ENCODE results near the gene GRAMD1A.
"Not testable (repeated sequence)": the region's sequence is repeated elsewhere in the genome, so short reads cannot be mapped to it uniquely, and the experiment has no call there.

DNA sequence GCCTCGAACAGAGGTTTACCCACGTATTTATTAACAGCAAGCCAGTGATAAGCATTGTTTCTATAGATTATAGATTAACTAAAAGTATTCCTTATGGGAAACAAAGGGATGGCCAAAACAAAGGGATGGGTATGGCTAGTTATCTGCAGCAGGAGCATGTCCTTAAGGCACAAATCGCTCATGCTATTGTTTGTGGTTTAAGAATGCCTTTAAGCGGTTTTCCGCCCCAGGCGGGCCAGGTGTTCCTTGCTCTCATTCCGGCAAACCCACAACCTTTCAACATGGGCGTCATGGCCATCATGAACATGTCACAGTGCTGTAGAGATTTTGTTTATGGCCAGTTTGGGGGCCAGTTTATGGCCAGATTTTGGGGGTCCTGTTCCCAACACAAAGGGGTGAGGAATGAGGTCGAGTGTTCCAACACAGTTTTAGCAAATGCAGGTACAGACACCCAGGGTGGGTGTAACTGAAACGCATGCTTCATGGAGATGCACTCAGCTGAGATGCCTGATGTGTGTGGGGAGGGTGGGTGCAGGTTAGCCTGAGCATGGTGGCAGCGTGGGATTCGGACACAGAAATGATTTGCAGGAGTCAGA lies 29.8 kb upstream of the GRAMD1A start:
- TF ChIP-seq, protein P1, sequence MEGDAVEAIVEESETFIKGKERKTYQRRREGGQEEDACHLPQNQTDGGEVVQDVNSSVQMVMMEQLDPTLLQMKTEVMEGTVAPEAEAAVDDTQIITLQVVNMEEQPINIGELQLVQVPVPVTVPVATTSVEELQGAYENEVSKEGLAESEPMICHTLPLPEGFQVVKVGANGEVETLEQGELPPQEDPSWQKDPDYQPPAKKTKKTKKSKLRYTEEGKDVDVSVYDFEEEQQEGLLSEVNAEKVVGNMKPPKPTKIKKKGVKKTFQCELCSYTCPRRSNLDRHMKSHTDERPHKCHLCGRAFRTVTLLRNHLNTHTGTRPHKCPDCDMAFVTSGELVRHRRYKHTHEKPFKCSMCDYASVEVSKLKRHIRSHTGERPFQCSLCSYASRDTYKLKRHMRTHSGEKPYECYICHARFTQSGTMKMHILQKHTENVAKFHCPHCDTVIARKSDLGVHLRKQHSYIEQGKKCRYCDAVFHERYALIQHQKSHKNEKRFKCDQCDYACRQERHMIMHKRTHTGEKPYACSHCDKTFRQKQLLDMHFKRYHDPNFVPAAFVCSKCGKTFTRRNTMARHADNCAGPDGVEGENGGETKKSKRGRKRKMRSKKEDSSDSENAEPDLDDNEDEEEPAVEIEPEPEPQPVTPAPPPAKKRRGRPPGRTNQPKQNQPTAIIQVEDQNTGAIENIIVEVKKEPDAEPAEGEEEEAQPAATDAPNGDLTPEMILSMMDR (IDR thresholded peaks at IDR 0.05) = not testable (repeated sequence)
- not testable (repeated sequence) for TF ChIP-seq EP300 (IDR thresholded peaks at IDR 0.05; ENCODE audit: low read depth)

Measured in transverse colon (tissue), 3 donors.